OCI-LY1 (cell line): ENCODE measurements around the gene PDE3A.

ENCODE experiments used
- EZH2 ChIP-seq: fragments of 200-600 bp; sonication (generic), shearing (Covaris generic); IDR thresholded peaks from 2 replicates; pipeline ENCODE4 v1.8.0; 2017; ENCODE audit warnings: borderline replicate concordance, mixed run types, mild to moderate bottlenecking, antibody characterized with exemption, low read length, moderate library complexity, mixed read lengths
- TF ChIP-seq, protein P1 (sequence below): fragments of 200-600 bp; sonication (generic), shearing (Covaris generic); IDR thresholded peaks from 2 replicates; pipeline ENCODE4 v1.5.1; 2017; ENCODE audit warnings: mild to moderate bottlenecking, antibody characterized with exemption, low read length, moderate library complexity, mixed read lengths

DNA sequence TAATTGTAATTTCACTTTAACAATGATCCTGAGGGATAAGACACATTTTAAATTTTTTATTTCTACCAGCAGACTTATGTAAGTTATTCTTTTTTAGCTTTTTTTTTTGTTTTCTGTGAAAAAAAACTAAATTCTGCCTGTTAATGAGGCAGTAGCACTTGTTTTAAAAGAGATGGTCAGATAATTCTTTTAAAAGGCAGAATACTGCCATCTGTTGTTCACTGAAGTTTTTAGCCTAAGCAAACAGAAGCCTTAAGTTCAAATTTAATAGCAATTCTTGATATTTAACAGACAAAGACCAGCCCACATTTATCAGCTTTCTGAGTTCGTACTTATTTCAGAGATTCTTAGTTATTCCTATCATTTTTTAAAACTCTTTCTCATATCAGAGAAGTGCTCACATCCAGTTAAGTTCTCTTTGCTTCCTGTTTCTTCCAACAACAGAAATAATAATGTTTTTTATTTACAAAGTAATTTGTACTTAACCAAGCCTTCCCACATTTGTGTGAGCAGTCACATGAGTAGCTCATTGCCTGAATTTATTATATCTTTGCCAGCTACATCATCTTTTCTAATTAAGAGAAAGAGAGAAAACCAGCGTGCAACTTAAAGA lies 233.4 kb downstream of the PDE3A start:
- TF ChIP-seq, protein P1, sequence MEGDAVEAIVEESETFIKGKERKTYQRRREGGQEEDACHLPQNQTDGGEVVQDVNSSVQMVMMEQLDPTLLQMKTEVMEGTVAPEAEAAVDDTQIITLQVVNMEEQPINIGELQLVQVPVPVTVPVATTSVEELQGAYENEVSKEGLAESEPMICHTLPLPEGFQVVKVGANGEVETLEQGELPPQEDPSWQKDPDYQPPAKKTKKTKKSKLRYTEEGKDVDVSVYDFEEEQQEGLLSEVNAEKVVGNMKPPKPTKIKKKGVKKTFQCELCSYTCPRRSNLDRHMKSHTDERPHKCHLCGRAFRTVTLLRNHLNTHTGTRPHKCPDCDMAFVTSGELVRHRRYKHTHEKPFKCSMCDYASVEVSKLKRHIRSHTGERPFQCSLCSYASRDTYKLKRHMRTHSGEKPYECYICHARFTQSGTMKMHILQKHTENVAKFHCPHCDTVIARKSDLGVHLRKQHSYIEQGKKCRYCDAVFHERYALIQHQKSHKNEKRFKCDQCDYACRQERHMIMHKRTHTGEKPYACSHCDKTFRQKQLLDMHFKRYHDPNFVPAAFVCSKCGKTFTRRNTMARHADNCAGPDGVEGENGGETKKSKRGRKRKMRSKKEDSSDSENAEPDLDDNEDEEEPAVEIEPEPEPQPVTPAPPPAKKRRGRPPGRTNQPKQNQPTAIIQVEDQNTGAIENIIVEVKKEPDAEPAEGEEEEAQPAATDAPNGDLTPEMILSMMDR, result peak; percentile 36; the same call in 1 of the 2 replicates
- no peak for TF ChIP-seq EZH2
